Neural cell (in vitro differentiated cells): ENCODE results near the gene TOMM22. TPM values are rescaled to one million over a fixed set of nuclear protein-coding genes. Genes with fewer than 3 reads are reported as not detected.

Experiments
- H2AFZ ChIP-seq: fragments of 200-600, 300-800 bp; sonication (generic), shearing (Covaris generic); 2 replicates; pipeline ENCODE4 v1.6.0; 2014; ENCODE audit warnings: low read depth, mild to moderate bottlenecking, antibody characterized with exemption, low read length, moderate library complexity
- H3F3A ChIP-seq: fragments of 200-600 bp; shearing (Covaris generic); 2 replicates; pipeline ENCODE4 v1.6.1; 2016; ENCODE audit warnings: mild to moderate bottlenecking, moderate library complexity, mixed read lengths, antibody characterized with exemption, low read length; ENCODE audit not compliant: insufficient read depth, poor library complexity, severe bottlenecking
- H3K27ac ChIP-seq: fragments of 200-600, 300-800 bp; sonication (generic), shearing (Covaris generic); 2 replicates; pipeline ENCODE4 v1.5.1; 2014; ENCODE audit warnings: mild to moderate bottlenecking, low read length, moderate library complexity
- H3K27me3 ChIP-seq: fragments of 300-800, 200-600 bp; sonication (generic), shearing (Covaris generic); 2 replicates; pipeline ENCODE4 v1.6.0; 2014; ENCODE audit warnings: mild to moderate bottlenecking, low read depth, low read length, moderate library complexity; ENCODE audit not compliant: insufficient read depth
- H3K36me3 ChIP-seq: fragments of 300-800, 200-600 bp; sonication (generic), shearing (Covaris generic); 2 replicates; pipeline ENCODE4 v1.5.1; 2014; ENCODE audit warnings: mild to moderate bottlenecking, antibody characterized with exemption, low read length, moderate library complexity; ENCODE audit not compliant: insufficient read depth
- H3K4me2 ChIP-seq: fragments of 300-800, 200-600 bp; sonication (generic), shearing (Covaris generic); 2 replicates; pipeline ENCODE4 v1.6.0; 2014; ENCODE audit warnings: mild to moderate bottlenecking, low read length
- H3K4me3 ChIP-seq: fragments of 300-800, 200-600 bp; sonication (generic), shearing (Covaris generic); 2 replicates; pipeline ENCODE4 v1.5.1; 2014; ENCODE audit warnings: mild to moderate bottlenecking, low read length, moderate library complexity
- H3K79me2 ChIP-seq: fragments of 200-600 bp; shearing (Covaris generic); replicated peaks from 2 replicates; pipeline ENCODE4 v1.6.0; 2014; ENCODE audit warnings: mild to moderate bottlenecking, low read length, moderate library complexity; ENCODE audit not compliant: insufficient read depth
- H3K9ac ChIP-seq: fragments of 300-800, 200-600 bp; sonication (generic), shearing (Covaris generic); 2 replicates; pipeline ENCODE4 v1.6.1; 2016; ENCODE audit warnings: mild to moderate bottlenecking, low read length, mixed read lengths
- H3K9me2 ChIP-seq: fragments of 200-600 bp; shearing (Covaris generic); 2 replicates; pipeline ENCODE4 v1.6.1; 2016; ENCODE audit warnings: mild to moderate bottlenecking, low read length, mixed read lengths; ENCODE audit not compliant: insufficient read depth
- H3K9me3 ChIP-seq: fragments of 200-600, 300-800 bp; sonication (generic), shearing (Covaris generic); 2 replicates; pipeline ENCODE4 v1.6.1; 2016; ENCODE audit warnings: mild to moderate bottlenecking, mixed run types, low read length, moderate library complexity, mixed read lengths
- H4K20me1 ChIP-seq: fragments of 200-600 bp; shearing (Covaris generic); 2 replicates; pipeline ENCODE4 v1.6.1; 2016; ENCODE audit warnings: mild to moderate bottlenecking, mixed run types; ENCODE audit not compliant: insufficient read depth
- CTCF ChIP-seq: fragments of 450-650 bp; IDR thresholded peaks from 2 replicates; pipeline ENCODE4 v1.5.1; 2014; ENCODE audit warnings: antibody characterized with exemption, mild to moderate bottlenecking, moderate library complexity; ENCODE audit not compliant: poor library complexity, severe bottlenecking
- EP300 ChIP-seq: fragments of 450-650 bp; conservative IDR thresholded peaks from 2 replicates; pipeline ENCODE4 v1.6.1; 2014; ENCODE audit warnings: antibody characterized with exemption, mild to moderate bottlenecking, moderate library complexity; ENCODE audit not compliant: poor library complexity, severe bottlenecking
- EZH2 ChIP-seq: fragments of 200-600, 300-800 bp; shearing (Covaris generic), sonication (generic); IDR thresholded peaks from 2 replicates; pipeline ENCODE4 v1.6.1; 2014; ENCODE audit warnings: antibody characterized with exemption, low read length, borderline replicate concordance, mild to moderate bottlenecking; ENCODE audit not compliant: insufficient read depth, poor library complexity, severe bottlenecking
- MXI1 ChIP-seq: fragments of 450-650 bp; conservative IDR thresholded peaks from 2 replicates; pipeline ENCODE4 v1.6.1; 2014; ENCODE audit warnings: antibody characterized with exemption, mild to moderate bottlenecking; ENCODE audit not compliant: poor library complexity, severe bottlenecking
- POLR2AphosphoS5 ChIP-seq: IDR thresholded peaks from 2 replicates; pipeline ENCODE4 v1.6.1; 2012
- RAD21 ChIP-seq: fragments of 450-650 bp; conservative IDR thresholded peaks from 2 replicates; pipeline ENCODE4 v1.6.1; 2014; ENCODE audit warnings: antibody characterized with exemption, mild to moderate bottlenecking, moderate library complexity
- REST ChIP-seq: IDR thresholded peaks from 2 replicates; pipeline ENCODE4 v1.6.1; 2012; ENCODE audit warnings: borderline replicate concordance
- SMC3 ChIP-seq: fragments of 450-650 bp; conservative IDR thresholded peaks from 2 replicates; pipeline ENCODE4 v1.6.1; 2014; ENCODE audit warnings: antibody characterized with exemption, mild to moderate bottlenecking, moderate library complexity; ENCODE audit not compliant: poor library complexity
- TAF1 ChIP-seq: IDR thresholded peaks from 2 replicates; pipeline ENCODE4 v1.6.1; 2012; ENCODE audit warnings: low read depth
- polyA plus RNA-seq: library from polyadenylated mRNA; depleted of rRNA; stranded (reverse); fragments of >200 nt; gene quantifications from 2 replicates; pipeline ENCODE4 v1.2.3, GENCODE V29; 2014

The TOMM22 gene
- polyA plus RNA-seq, 1 donor from 2014 or later = 112 TPM

GRCh38 chr22:38696606-38697424, 15.1 kb downstream of the TOMM22 start:
- Histone ChIP-seq H3K9me2 (no peaks in the 10 kb centered on the region), H3K9ac (no peak overlapping the region), H3K9me3 (no peaks in the 10 kb centered on the region), H3K27ac (no peak overlapping the region), H3K27me3 (no peaks in the 10 kb centered on the region), H3F3A (no peaks in the 10 kb centered on the region), H3K36me3 (no peaks in the 10 kb centered on the region), H3K4me3 (peak overlapping the region; percentile 94), H4K20me1 (no peaks in the 10 kb centered on the region), H3K79me2 (peaks cover 70% of the 10 kb centered on the region), H2AFZ (no peak overlapping the region), H3K4me2 (peak overlapping the region; percentile 98)
- no peak for TF ChIP-seq RAD21
- TF ChIP-seq REST = no peak
- TF ChIP-seq EZH2 = no peak
- TF ChIP-seq SMC3 = no peak
- no peak for TF ChIP-seq POLR2AphosphoS5

- Histone ChIP-seq H3K4me2 (peak overlapping the region; percentile 98), H3K79me2 (peaks cover 70% of the 10 kb centered on the region), H3K9me2 (no peaks in the 10 kb centered on the region), H3K9ac (no peak overlapping the region), H3F3A (no peaks in the 10 kb centered on the region), H3K27ac (no peak overlapping the region), H4K20me1 (no peaks in the 10 kb centered on the region), H3K4me3 (peak overlapping the region; percentile 94), H3K9me3 (no peaks in the 10 kb centered on the region), H2AFZ (no peak overlapping the region), H3K36me3 (no peaks in the 10 kb centered on the region), H3K27me3 (no peaks in the 10 kb centered on the region)
- TF ChIP-seq TAF1 (no peak), POLR2AphosphoS5 (no peak), MXI1 (no peak), SMC3 (no peak), CTCF (no peak), EZH2 (no peak), EP300 (no peak), RAD21 (no peak), REST (no peak)
These were observed 15.8 kb downstream of the TOMM22 start for GRCh38 chr22:38697425-38698089.
